ENCODE data around the gene PRDM5.

- TF ChIP-seq CTCF (IDR thresholded peaks at IDR 0.05) (no peak), EP300 (IDR thresholded peaks at IDR 0.05) (no peak)
These were observed 147.1 kb downstream of the PRDM5 start for GRCh38 chr4:120775431-120775830.
